T-helper 1 cell treated with Interleukin-12 subunit alpha and Interleukin-12 subunit beta and Interleukin-4 antibody, amounts not matched to agents 30 μg/mL and 1 μg/mL, for 36 hours (primary cell): ENCODE results near the gene PPP2R5B.

Source experiments
- H3K27ac Mint-ChIP-seq: one replicate; pipeline ENCODE4 v1.8.0; 2021; ENCODE audit warnings: mild to moderate bottlenecking, mixed read lengths
- H3K27me3 Mint-ChIP-seq: one replicate; pipeline ENCODE4 v1.8.0; 2021; ENCODE audit warnings: low read depth, mixed read lengths
- H3K36me3 Mint-ChIP-seq: one replicate; pipeline ENCODE4 v1.8.0; 2021; ENCODE audit warnings: low read depth, mixed read lengths
- H3K4me1 Mint-ChIP-seq: one replicate; pipeline ENCODE4 v1.8.0; 2021; ENCODE audit warnings: low read depth, mixed read lengths
- H3K4me3 Mint-ChIP-seq: one replicate; pipeline ENCODE4 v1.8.0; 2021; ENCODE audit warnings: mild to moderate bottlenecking, moderate library complexity, mixed read lengths
- H3K9me3 Mint-ChIP-seq: one replicate; pipeline ENCODE4 v1.8.0; 2021; ENCODE audit warnings: mixed read lengths

The PPP2R5B gene

GRCh38 chr11:64884019-64884418 lies 40.5 kb upstream of the PPP2R5B start:
- H3K4me1 Mint-ChIP-seq = peaks cover 43% of the 10 kb centered on the region
- no peaks in the 10 kb centered on the region for H3K27me3 Mint-ChIP-seq
- no peaks in the 10 kb centered on the region for H3K36me3 Mint-ChIP-seq
- H3K4me3 Mint-ChIP-seq = no peak overlapping the region
- H3K27ac Mint-ChIP-seq = peak overlapping the region; percentile 45
- H3K9me3 Mint-ChIP-seq = no peaks in the 10 kb centered on the region

- no peaks in the 10 kb centered on the region for H3K27me3 Mint-ChIP-seq
- H3K9me3 Mint-ChIP-seq = no peaks in the 10 kb centered on the region
- H3K4me3 Mint-ChIP-seq = peak overlapping the region; percentile 33
- H3K27ac Mint-ChIP-seq = peak overlapping the region; percentile 79
- H3K4me1 Mint-ChIP-seq = peaks cover 27% of the 10 kb centered on the region
- no peaks in the 10 kb centered on the region for H3K36me3 Mint-ChIP-seq
Observed at GRCh38 chr11:64885367-64886286, 38.9 kb upstream of the PPP2R5B start.

GRCh38 chr11:64887234-64887756 lies 37.2 kb upstream of the PPP2R5B start:
- Mint-ChIP-seq H3K27ac (peak overlapping the region; percentile 59), H3K9me3 (no peaks in the 10 kb centered on the region), H3K27me3 (no peaks in the 10 kb centered on the region), H3K36me3 (no peaks in the 10 kb centered on the region), H3K4me1 (peaks cover 22% of the 10 kb centered on the region), H3K4me3 (peak overlapping the region; percentile 5)

- peak overlapping the region; percentile 72 for H3K4me3 Mint-ChIP-seq
- H3K27ac Mint-ChIP-seq = peak overlapping the region; percentile 88
- H3K4me1 Mint-ChIP-seq = peaks cover 22% of the 10 kb centered on the region
- H3K9me3 Mint-ChIP-seq = no peaks in the 10 kb centered on the region
- H3K27me3 Mint-ChIP-seq = no peaks in the 10 kb centered on the region
- no peaks in the 10 kb centered on the region for H3K36me3 Mint-ChIP-seq
Observed at GRCh38 chr11:64887757-64888405, 36.6 kb upstream of the PPP2R5B start.

GRCh38 chr11:64888406-64888728 lies 36.1 kb upstream of the PPP2R5B start:
- Mint-ChIP-seq H3K27me3 (no peaks in the 10 kb centered on the region), H3K4me3 (peak overlapping the region; percentile 72), H3K36me3 (no peaks in the 10 kb centered on the region), H3K27ac (peak overlapping the region; percentile 88), H3K4me1 (peaks cover 22% of the 10 kb centered on the region), H3K9me3 (no peaks in the 10 kb centered on the region)

- Mint-ChIP-seq H3K9me3 (no peaks in the 10 kb centered on the region), H3K36me3 (no peaks in the 10 kb centered on the region), H3K27me3 (no peaks in the 10 kb centered on the region), H3K27ac (no peak overlapping the region), H3K4me3 (no peak overlapping the region), H3K4me1 (peaks cover 22% of the 10 kb centered on the region)
Observed at GRCh38 chr11:64888729-64889511, 35.6 kb upstream of the PPP2R5B start.

- no peaks in the 10 kb centered on the region for H3K27me3 Mint-ChIP-seq
- no peak overlapping the region for H3K27ac Mint-ChIP-seq
- no peak overlapping the region for H3K4me3 Mint-ChIP-seq
- H3K4me1 Mint-ChIP-seq = peaks cover 19% of the 10 kb centered on the region
- H3K9me3 Mint-ChIP-seq = no peaks in the 10 kb centered on the region
- no peaks in the 10 kb centered on the region for H3K36me3 Mint-ChIP-seq
Observed at GRCh38 chr11:64890522-64890939, 34.0 kb upstream of the PPP2R5B start.

GRCh38 chr11:64891215-64891848 lies 33.2 kb upstream of the PPP2R5B start:
- Mint-ChIP-seq H3K27me3 (no peaks in the 10 kb centered on the region), H3K27ac (no peak overlapping the region), H3K4me3 (no peak overlapping the region), H3K36me3 (no peaks in the 10 kb centered on the region), H3K9me3 (no peaks in the 10 kb centered on the region), H3K4me1 (peaks cover 12% of the 10 kb centered on the region)

GRCh38 chr11:64891880-64892279 lies 32.6 kb upstream of the PPP2R5B start:
- Mint-ChIP-seq H3K9me3 (no peaks in the 10 kb centered on the region), H3K4me3 (no peak overlapping the region), H3K4me1 (peaks cover 12% of the 10 kb centered on the region), H3K27ac (no peak overlapping the region), H3K36me3 (no peaks in the 10 kb centered on the region), H3K27me3 (no peaks in the 10 kb centered on the region)

GRCh38 chr11:64892411-64892831 lies 32.1 kb upstream of the PPP2R5B start:
- Mint-ChIP-seq H3K36me3 (peaks cover under 1% of the 10 kb centered on the region), H3K4me1 (peaks cover 10% of the 10 kb centered on the region), H3K27ac (no peak overlapping the region), H3K9me3 (no peaks in the 10 kb centered on the region), H3K27me3 (no peaks in the 10 kb centered on the region), H3K4me3 (no peak overlapping the region)

- Mint-ChIP-seq H3K27ac (no peak overlapping the region), H3K27me3 (no peaks in the 10 kb centered on the region), H3K36me3 (peaks cover 2% of the 10 kb centered on the region), H3K4me3 (no peak overlapping the region), H3K4me1 (peaks cover 8% of the 10 kb centered on the region), H3K9me3 (no peaks in the 10 kb centered on the region)
Observed at GRCh38 chr11:64892838-64893193, 31.7 kb upstream of the PPP2R5B start.

- Mint-ChIP-seq H3K9me3 (no peaks in the 10 kb centered on the region), H3K27ac (no peak overlapping the region), H3K27me3 (no peaks in the 10 kb centered on the region), H3K4me3 (no peak overlapping the region), H3K36me3 (peaks cover 6% of the 10 kb centered on the region), H3K4me1 (peaks cover 4% of the 10 kb centered on the region)
Observed at GRCh38 chr11:64893194-64894069, 31.1 kb upstream of the PPP2R5B start.

- Mint-ChIP-seq H3K27me3 (no peaks in the 10 kb centered on the region), H3K27ac (no peak overlapping the region), H3K9me3 (no peaks in the 10 kb centered on the region), H3K36me3 (peaks cover 6% of the 10 kb centered on the region), H3K4me1 (peaks cover 4% of the 10 kb centered on the region), H3K4me3 (no peak overlapping the region)
Observed at GRCh38 chr11:64894070-64894811, 30.2 kb upstream of the PPP2R5B start.
